OCI-LY3 (cell line): ENCODE measurements around the gene CRHBP.

ENCODE experiments used
- CTCF ChIP-seq: fragments of 200-600, 300-600 bp; sonication (generic); IDR thresholded peaks from 2 replicates; pipeline ENCODE4 v1.5.1; 2014; ENCODE audit warnings: antibody characterized with exemption, low read length, low read depth
- EZH2phosphoT487 ChIP-seq: fragments of 200-600 bp; shearing (Covaris generic); IDR thresholded peaks from 2 replicates; pipeline ENCODE4 v1.6.1; 2018; ENCODE audit warnings: antibody characterized with exemption, mixed run types, low read depth

GRCh38 chr5:76926329-76927105 lies 26.3 kb upstream of the CRHBP start:
- no peak for TF ChIP-seq CTCF
- TF ChIP-seq EZH2phosphoT487 = no peak
